HG03108 (cell line): ENCODE results near the gene TPK1.
"Not testable (repeated sequence)": the region's sequence is repeated elsewhere in the genome, so short reads cannot be mapped to it uniquely, and the experiment has no call there.

Experiments
- ATAC-seq: cut with Tn5 transposase; IDR thresholded peaks from one replicate; pipeline ENCODE4 v1.9.1; 2021; ENCODE audit warnings: moderate library complexity; ENCODE audit not compliant: unreplicated experiment

The TPK1 gene

DNA sequence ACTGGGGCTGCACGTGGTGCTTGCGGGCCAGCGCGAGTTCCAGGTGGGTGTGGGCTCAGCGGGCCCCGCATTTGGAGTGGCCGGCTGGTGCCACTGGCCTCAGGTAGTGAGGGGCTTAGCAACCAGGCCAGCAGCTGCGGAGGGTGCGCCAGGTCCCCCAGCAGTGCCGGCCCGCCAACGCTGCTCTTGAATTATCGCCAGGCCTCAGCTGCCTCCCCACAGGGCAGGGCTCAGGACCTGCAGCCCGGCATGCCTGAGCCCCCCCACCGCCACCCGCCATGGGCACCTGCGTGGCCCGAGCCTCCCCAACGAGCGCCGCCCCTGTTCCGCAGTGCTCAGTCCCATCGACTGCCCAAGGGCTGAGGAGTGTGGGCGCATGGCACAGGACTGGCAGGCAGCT, 185.4 kb downstream of the TPK1 start:
- no peak for ATAC-seq

DNA sequence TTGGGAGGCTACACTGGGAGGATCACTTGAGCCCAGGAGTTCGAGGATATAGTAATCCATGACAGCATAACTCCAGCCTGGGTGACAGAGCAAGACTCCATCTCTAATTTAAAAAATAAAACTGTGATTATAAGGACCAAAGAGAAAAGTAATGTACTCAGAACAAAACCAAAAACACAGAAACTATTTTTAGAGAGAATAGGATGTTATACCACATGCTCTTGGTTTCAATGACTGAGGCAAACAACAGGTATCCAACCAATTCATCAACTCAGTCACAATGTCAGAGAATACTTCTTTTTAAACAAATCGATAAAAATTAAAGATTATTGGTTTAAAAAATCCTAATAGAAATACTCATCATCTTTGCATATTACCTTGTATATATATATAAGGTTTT, 186.7 kb downstream of the TPK1 start:
- no peak for ATAC-seq

DNA sequence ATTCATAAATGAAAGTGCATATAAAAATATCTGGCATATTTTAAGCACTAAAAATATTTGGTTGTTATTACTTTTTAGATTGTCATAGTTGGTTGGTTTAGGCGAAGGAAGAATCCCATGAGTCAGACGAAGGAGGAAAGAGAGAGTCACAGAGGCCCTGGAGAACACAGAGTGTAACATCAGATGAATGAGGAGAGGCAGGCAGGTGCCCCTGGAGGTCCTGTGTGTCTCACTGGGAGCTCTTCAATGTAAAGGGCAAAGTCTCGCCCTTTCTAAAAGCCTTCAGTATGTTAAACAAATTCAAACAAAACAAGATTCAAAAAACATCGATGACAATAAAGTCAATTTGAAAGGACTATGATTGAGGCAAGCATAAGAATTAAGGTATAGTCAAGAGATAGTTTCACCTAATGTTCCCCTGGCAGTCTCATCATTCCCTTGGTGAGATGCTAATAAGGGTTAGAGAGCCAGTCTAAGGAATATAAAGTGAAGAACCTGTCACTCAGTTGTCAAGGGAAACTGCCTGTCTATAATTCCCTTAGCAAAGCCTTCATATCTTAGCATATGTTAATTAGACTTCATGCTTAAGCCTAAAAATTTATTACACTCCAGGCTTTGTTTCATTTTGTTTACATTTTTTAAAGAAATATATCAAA, 194.3 kb downstream of the TPK1 start:
- ATAC-seq, result no peak

DNA sequence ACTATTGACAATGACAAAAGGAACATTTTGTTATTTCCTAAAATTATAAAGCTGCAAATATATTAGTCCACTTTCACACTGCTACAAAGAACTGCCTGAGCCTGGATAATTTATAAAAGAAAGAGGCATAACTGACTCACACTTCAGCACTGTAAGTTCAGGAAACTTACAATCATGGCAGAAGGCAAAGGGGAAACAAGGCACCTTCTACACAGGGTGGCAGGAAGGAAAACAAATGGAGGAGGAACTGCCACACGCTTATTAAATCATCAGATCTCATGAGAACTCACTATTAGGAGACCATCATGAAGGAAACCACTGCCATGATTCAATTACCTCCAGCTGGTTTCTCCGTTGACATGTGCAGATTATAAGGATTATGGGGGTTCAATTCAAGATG, 203.1 kb downstream of the TPK1 start:
- no peak for ATAC-seq

DNA sequence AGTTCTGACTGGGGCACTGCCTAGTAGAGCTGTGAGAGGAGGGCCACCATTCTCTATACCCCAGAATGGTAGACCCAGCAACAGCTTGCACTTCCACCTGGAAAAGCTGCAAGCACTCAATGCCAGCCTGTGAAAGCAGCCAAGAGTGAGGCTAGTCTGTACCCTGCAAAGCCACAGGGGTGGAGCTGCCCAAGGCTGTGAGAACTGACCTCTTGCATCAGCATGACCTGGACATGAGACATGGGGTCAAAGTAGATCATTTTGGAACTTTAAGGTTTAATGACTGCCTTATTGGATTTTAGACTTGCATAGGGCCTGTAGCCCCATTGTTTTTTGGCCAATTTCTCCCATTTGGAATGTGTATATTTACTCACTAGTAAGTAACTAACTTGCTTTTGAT, 206.3 kb downstream of the TPK1 start:
- no peak for ATAC-seq

DNA sequence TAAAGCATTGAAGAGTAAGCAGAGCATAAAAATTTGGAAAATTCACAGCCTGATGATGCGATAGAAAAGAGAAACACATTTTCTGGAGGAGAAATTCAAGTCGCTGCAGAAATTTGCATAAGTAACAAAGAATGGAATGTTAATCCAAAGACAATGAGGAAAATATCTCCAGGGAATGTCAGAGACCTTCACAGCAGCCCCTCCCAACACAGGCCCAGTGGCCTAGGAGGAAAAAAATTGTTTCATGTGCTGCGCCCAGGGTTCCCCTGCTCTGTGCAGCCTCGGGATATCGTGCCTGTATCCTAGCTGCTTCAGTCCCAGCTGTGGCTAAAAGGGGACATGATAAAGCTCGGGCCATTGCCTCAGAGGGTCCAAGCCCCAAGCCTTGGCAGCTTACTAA, 206.8 kb downstream of the TPK1 start:
- ATAC-seq, result no peak

DNA sequence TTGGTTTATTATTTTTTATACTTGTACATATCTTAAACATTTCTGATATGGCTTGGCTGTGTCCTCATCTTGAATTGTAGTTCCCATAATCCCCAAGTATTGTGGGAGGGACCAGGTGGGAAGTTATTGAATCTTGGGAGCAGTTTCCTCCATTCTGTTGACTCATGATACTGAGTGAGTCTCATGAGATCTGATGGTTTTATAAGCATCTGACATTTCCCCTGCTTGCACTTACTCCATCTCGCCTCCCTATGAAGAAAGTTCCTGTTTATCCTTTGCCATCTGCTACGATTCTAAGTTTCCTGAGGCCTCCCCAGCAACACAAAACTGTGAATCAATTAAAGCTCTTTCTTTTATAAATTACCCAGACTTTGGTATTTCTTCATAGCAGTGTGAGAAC, 207.7 kb downstream of the TPK1 start:
- no peak for ATAC-seq

DNA sequence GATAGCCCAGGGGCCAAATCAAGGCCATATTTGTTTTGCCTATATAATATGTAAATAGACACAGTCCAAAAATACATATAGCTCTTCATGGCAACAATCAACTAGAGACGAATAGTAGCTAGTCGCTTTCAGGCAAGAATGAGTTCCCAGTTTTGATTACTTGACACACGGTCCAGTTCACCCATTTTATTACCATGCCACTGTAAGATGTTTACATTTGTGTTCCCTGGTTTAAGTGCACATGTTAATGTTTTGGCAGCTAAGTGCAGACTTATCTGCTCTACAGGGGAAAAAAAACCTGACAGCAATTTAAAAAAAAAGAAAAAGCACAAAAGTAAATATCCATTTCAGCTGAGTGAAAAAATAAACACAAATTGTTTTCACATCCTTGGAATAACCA, 213.1 kb downstream of the TPK1 start:
- ATAC-seq, result no peak

DNA sequence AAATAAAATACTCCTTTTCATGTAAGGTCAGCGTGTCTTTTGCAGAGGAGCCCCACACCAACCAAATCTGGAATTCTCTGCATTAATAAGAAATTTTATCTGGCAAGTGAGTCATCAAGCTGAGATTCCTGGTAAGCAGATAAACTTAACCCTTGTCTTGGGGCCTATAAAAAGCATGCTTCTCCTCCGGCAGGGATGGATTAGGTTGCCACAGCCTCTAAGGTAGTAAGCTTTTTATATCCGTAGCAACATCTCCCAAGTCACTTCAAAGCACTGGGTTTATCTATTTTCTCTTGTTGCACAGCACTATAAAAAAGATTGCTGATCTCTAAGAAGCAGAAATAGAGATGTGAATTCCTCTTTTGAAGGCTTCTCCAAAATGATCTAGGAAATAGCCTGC, 229.6 kb downstream of the TPK1 start:
- no peak for ATAC-seq

DNA sequence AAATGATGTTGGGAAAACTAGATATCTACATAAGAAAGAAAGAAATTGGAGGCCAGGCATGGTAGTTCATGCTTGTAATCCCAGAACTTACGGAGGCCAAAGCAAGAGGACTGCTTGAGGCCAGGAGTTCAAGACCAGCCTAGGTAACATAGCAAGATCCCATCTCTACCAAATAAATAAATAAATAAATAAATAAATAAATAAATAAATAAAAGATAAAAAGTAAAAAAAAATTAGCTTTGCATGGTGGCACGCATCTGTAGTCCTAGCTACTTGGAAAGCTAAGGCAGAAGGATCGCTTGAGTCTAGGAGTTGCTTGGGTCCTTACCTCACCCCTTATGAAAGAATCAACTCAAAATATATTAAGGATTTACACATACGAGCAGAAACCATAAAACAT, 238.9 kb downstream of the TPK1 start:
- ATAC-seq, result no peak

DNA sequence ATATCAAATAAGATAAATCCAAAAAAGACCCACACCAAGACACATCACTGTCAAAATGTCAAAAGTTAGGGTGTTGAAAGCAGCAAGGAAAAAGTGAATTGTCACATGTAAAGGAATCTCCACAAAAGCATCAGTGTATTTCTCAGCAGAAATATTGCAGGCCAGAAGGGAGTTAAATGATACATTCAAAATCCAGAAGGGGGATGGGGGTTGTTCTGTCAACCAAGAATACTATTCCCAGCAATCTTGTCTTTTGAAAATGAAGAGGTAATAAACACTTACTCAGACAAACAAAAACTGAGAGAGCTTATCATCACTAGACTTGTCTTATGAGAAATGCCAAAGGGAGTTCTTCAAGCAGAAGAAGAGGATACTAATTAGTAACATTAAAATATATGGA, 241.3 kb downstream of the TPK1 start:
- no peak for ATAC-seq

DNA sequence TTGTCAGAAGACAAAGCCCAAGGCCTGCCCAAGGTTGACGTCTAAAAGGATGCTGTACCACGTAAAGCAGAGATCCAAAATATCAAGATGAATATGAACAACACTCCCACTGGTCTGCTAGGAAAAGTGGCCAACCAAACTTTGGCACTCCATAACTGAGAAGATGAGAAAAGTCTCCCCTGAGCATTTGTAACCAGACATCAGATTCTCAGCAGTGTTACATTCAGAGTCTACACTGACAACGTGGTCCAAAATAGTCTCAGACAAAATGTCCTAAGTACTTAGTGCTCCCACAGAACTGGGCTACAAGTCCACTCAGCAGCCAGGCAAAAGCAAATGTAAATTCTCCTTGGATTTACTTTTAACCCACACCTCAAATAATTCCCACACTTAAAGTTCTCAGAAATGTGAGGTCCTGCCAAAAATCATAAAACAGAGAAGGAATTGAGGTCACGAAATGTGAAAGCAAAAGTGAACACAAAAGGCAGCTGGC, 247.2 kb downstream of the TPK1 start:
- ATAC-seq, result no peak

DNA sequence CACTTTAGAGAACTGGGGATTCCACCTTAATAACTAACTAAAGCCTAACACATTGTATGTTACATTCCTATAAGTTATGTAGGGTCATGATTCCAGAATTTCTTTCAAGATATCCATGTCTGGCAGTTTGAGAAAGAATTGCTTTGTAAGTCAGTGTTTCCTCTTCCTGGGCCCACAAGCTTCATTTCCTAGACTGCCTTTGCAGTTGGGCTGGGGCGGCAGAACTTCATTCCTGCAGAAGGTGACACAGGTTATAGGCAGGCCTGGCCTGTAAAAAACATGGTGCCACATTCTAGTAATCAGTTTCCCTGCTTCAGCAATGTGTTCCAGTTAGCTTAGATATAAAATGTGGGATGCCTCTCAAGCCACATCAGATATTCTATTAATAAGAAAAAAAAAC, 248.2 kb downstream of the TPK1 start:
- ATAC-seq, result no peak

DNA sequence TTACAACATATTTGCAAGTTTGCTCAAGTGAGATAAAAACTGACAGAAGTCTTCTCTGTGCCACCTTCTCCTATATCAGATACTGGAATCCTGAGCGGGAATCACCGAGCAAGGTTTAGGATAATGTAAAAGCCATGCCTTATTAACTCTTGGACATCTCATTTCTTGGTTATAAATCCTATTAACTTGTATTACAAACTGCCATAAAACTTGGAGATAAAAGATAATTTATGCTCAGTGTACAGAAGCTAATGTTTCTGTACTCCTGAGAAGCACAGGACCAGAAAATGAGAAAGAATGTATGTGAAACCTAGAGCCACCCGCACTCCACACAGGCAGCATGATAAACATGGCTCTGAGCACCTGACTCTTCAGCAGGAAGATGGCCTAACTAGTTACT, 251.1 kb downstream of the TPK1 start:
- no peak for ATAC-seq

DNA sequence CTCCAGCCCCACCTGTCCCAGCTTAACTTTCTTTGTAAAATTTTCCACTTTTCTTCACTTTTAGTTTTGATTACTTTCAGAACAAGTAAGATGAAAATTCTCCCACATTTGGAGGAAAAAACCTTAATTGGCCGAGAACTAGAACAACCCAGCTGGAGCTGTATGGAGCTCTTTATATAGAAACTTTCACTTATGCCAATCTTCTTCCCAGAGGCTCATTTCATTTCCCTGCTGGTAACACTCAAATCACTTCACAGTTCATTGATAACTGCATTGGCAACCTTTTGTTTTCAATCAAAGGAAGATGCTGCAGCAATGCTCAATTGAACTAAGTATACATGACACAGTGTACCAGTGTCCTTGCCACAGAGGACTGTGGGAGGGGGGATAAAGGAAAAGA, 256.2 kb downstream of the TPK1 start:
- ATAC-seq, result no peak

DNA sequence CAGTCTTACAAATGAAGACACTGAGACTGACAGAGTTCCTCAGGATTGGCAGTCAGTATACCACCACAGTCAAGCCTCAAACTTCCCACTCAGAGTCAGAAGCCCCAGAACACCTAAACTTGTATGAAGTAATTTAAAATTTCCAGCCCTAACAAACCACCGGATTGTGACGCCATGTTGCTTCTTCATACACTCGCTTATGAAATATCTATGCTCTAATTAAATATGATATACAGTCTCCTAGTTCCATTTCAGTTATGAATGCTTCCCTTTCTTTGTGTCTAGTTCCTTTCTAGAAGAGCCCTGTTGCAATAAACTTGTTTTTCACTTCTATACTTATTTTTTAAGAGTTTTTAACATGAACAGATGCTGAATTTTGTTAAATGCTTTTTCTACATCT, 260.4 kb downstream of the TPK1 start:
- no peak for ATAC-seq

DNA sequence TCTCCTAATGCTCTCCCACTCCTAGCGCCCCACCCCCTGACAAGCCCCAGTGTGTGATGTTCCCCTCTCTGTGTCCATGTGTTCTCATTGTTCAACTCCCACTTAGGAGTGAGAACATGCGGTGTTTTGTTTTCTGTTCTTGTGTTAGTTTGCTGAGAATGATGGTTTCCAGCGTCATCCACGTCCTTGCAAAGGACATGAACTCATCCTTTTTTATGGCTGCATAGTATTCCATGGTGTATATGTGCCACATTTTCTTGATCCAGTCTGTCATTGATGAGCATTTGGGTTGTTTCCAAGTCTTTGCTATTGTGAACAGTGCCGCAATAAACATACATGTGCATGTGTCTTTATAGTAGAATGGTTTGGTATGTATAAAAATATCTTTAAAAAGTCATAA, 261.1 kb downstream of the TPK1 start:
- not testable (repeated sequence) for ATAC-seq

DNA sequence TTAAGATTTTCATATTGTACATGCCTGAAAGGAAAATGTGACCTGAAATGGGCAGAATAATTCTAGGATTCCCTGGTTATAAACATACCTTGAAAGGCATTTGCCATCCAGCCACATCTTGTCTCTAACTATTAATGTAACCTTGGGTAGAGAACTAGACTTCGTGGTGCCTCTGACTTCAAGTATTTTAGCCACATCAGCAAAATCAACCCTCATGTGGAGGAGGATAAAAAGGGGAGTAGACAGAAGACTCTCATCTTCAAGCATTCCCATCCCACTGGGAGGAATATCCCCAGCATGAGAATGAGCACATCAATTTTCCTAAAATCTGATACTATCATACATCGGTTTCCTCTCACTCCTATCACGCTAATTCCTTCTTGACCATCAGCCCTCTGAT, 267.6 kb downstream of the TPK1 start:
- ATAC-seq, result no peak

DNA sequence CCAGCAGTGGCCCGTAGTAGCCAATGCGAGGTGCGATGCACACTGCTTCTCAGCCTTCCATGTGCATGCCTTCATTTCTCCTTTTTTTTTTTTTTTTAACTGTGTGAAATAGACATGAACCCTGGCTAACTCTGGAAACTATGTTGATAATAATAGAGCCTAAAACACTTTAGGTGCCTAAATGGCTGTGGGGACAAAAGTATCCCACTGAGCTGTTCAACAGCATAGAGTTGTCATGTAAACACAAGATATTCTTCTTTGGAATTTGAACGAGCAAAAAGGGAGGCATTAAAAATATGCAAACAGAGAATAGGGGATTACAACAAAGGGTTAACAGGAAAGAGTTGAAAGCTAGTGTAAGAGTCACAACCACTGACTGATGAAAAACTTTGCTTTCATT, 270.3 kb downstream of the TPK1 start:
- ATAC-seq, result no peak

DNA sequence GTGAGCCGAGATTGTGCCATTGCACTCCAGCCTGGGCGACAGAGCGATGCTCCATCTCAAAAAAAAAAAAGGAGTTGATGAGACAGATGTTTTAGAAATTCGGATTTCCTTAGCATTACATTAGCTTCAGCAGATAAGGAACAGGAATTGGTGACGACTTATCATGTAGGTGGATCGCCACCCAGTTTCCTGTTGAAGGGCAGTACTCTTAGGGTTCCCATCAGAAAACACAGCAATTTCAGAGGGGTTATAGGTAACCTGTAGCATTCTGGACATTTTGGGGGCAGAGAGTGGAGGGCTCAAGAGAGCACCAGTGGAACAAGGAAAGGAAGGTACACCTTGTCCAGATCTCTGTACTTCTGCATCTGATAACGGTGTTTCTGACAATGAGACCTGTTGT, 286.0 kb downstream of the TPK1 start:
- ATAC-seq, result no peak

DNA sequence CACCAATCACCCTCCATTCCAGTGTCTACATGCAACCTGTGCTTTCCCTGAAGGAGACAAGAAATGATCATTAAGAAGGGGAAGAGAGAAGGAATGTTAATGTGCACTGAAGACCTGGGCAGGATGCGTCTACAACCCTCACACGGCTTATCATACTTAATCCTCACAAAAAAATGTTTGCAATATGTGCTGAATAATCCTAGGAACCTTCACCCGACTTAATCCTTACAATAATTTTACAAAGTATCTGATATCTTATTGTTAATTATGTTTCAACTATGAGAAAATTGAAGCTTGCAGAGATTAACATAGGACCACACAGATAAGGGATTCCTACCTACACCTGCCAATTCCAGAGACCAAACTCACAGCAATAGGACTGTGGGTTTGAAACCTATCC, 287.3 kb downstream of the TPK1 start:
- no peak for ATAC-seq

DNA sequence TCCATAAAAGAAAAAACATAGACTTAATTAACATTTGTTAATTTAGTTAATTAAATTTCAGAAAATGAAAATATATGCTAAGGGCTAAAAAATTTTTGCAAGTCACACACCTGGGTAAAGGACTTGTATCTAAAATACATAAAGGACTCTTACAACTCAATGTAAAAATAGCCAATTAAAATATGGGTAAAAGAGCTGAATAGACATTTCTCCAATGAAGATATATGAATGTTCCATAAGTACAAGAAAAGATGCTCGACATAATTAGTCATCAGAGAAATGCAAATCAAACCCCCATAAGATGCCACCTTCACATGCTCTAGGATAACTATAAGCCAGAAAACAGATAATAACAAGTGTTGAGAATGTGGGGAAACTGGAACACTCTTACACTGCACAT, 288.0 kb downstream of the TPK1 start:
- no peak for ATAC-seq

DNA sequence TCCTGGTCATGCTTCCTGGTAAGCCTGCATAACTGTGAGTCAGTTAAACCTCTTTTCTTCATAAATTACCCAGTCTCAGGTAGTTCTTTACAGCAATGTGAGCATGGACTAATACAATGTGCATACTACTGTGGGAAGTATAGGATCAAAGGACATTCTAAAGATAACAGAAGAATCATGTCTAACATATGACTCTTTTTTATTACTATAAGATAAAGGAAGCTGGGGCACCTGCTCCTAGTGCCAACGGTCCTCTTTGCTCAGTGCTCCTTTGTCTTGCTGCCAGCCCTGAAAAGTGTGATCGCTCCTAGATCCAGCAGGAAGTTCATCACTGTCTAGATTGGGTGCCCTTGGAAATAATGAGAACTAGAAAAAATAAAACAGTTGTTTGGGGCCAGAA, 289.1 kb downstream of the TPK1 start:
- no peak for ATAC-seq

DNA sequence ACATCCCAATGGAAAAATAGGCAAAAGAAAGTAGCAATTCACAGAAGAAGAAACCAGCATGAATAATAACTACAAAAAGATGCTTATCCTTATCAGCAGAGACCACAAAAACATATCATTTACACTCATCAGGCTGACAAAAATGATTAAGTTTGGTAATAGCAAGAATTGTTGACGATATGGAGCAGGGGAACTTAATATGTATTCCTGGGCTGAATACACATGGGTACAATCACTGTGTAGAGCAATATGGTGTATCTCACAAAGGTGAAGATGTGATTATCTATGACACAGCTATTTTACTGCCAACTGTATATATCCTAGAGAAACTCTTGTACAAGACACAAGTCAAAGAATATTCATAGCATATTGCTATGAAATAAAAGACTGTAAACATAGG, 290.5 kb downstream of the TPK1 start:
- no peak for ATAC-seq
